Measurements from ENCODE around the gene YRDC.

GRCh38 chr1:37831809-37832208, 23.8 kb upstream of the YRDC start:
- no peak for TF ChIP-seq POLR2A (IDR thresholded peaks at IDR 0.05)
- no peak for TF ChIP-seq CTCF (IDR thresholded peaks at IDR 0.05)

Data from sigmoid colon (tissue), 3 donors.